GM12873 (cell line): ENCODE results near the gene GNG3.
A peak's percentile ranks its signal among the peaks of the same experiment; 100 is the strongest.

ENCODE experiments used
- TF ChIP-seq, protein P1 (sequence below): IDR thresholded peaks from 2 replicates; pipeline ENCODE4 v1.5.1; 2012; ENCODE audit warnings: low read depth, mild to moderate bottlenecking, moderate library complexity, low read length, control low read depth; ENCODE audit not compliant: insufficient read depth; ENCODE audit errors: missing control alignments

The GNG3 gene

DNA sequence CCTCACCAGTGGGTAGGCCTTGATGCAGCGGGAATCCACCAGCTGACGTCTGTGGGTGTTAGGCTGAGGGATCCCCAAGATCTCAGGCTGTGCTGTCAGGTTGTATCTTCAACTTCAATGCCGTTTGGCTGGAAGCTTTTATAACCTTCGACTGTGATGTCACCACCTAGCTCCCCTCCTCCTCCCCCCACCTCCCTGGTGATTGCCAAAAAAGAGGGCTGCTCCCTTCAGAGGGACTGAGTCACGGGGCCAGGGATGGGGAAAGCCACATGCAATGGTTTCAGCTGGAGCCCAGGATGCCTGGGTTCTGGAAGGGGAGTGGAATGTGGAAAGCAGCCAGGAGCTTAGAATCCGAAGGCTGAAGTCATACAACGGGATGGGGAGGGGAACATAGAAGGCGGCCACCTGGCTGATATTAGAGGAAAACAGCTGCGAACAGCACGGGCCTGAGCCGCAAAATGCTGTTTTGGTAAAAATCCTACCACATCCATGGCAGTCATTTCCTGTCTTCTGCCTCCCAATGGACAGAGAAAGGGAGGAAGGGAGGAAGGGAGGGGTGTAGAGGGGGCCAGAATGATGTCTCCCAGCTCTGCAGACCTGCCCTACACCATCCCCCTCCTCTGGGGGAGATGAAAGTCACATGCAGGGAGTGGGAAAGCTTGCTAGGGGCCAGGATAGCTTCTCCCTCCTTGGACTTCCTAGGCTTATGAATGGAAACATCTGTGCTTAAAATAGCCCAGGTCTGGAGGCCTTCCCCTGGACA, 17.9 kb upstream of the GNG3 start, which contains the start of gene LRRN4CL:
LRRN4CL (minus strand) TSS at position 110 of the 763 bp plus-strand sequence. CDS start 1,022 bp downstream, outside the sequence.
- TF ChIP-seq, protein P1, sequence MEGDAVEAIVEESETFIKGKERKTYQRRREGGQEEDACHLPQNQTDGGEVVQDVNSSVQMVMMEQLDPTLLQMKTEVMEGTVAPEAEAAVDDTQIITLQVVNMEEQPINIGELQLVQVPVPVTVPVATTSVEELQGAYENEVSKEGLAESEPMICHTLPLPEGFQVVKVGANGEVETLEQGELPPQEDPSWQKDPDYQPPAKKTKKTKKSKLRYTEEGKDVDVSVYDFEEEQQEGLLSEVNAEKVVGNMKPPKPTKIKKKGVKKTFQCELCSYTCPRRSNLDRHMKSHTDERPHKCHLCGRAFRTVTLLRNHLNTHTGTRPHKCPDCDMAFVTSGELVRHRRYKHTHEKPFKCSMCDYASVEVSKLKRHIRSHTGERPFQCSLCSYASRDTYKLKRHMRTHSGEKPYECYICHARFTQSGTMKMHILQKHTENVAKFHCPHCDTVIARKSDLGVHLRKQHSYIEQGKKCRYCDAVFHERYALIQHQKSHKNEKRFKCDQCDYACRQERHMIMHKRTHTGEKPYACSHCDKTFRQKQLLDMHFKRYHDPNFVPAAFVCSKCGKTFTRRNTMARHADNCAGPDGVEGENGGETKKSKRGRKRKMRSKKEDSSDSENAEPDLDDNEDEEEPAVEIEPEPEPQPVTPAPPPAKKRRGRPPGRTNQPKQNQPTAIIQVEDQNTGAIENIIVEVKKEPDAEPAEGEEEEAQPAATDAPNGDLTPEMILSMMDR = no peak

DNA sequence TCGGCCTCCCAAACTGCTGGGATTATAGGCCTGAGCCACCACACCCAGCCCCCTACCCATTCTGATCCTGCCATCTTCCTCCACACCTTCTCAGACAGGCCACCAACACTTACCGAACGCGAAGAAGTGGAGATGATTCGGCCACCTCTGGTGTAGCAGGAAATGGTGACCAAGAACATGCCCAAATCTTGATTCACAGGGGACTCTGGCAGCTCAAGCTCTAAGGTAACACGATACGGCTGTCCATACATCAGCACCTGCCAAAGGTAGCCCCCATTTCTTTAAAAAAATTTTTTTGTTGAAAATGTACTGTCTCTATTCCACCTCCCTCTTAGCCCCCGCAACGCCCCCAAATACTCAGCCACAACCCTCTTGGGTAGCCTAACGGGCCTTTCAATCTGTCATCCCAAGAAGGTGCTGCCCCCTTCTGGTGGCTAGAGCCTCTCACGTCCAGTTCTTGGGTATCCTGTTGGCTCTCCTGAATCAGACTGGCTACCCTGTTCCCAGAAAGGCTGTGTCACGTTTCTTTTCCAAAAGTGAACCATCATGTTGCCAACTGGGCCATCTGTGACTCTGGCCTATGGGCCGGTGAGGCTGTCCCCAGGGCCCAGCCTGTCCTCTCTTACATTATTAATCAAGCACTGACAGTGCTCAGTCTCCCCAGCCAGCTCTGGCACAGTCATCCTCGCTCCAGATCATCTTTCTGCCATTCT, 12.9 kb upstream of the GNG3 start:
- TF ChIP-seq, protein P1 = peak; percentile 87

DNA sequence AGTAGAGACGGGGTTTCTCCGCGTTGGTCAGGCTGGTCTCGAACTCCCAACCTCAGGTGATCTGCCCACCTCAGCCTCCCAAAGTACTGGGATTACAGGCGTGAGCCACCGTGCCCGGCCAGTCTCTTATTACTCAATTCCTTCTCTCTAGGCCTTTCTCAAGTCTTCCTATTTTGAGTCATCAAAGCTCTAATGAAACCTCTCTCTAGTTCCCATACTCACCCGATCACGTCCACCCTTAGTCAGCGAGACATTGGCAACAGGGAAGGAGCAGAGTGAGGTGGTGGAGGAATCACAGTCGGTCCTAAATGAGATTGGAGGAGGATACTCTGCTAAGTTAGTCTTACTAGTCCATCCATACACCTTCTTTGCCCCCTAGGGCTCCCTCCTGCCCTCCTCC, 5.2 kb upstream of the GNG3 start:
- TF ChIP-seq, protein P1 = no peak

DNA sequence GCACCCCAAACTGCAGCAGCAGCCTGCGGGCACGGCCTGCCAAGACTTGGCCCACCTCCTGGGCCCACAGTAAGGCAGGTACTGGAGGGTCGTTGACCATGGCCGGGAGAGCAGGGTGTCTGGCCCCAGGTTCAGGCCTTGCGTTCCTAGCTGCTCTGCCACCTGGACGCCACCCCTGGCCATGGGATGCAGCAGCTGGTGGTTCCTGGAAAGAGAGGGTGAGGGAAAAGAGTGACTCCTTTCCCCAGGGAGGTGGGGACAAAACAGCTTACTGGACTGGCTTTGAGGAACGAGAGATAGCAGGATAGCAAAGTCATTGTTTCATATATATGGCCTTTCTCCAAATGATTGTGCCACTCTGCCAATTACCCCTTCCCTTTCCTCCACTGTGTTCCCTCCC, 2.1 kb upstream of the GNG3 start:
- TF ChIP-seq, protein P1 = no peak

DNA sequence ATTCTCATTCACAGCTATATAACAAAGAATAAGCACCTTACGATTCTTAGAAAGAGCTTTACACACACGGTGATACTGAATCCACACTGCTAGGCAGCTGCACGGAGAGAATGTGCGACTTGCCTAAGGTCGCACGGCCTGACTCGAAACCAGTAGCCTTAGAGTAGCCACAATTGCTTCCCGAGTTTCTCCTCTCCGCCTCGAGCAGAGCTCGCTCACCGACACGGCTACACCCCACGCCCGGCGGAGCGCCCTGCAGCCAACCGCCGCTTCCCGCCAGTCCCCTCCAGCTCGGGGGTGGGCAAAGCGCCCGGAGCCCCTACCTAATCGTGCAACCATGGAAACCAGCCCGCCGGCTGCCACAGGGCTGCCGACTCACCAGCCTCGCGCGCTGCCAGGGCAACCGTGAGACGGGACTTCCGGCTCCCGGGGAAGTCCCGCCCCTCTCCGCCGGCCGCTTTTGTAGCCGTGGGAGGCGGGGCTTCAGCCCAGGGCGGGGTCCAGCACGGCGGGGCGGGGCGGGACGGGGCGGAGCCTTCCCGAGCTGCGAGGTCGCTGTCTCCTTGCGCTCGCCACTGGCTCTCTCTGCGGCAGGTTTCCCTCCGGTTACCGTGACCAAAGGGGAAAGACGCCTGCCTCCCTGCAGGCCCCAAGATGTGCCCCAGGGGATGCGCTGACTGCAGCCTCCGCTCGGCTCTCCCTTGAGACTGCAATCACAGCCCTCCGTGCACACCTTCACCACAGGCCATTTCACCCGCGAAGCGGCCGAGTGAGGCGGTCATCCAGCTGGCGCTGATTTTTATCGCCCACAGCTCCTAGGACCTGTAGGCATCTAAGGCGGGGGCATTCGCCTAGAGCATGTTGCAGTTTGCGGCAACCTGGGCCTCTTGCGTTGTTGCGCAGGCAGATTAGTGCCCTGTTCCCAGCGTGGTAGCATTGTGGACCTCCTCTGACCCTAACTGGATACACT, 1.3 kb upstream of the GNG3 start:
- TF ChIP-seq, protein P1 = no peak

DNA sequence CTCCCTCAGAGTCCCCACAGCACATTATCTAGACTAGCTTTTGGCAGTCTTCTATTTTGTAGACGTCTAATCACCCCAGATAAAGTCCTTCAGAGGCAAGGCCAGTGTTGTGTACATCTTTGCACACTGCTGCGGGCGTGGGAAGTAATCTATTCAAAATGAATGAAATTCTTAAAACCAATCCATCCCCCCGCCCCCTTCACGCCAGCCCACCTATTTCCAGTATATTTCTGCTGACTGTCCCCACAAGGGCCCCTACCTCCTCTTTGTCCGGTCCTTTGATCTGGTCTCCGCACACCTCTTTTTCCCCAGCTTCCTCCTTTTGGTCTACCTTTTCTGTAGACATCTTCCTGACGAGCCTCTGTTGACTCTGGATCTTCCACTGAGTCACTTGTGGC, 627 bp upstream of the GNG3 start:
- TF ChIP-seq, protein P1 = no peak
